Astrocyte of the spinal cord (primary cell): ENCODE results near the gene NOL8.

ENCODE experiments used
- DNase-seq: peaks from one replicate; pipeline ENCODE4 v3.0.0; 2011; ENCODE audit warnings: low read depth, low spot score
- H3K4me3 ChIP-seq: 2 replicates; pipeline ENCODE4 v1.5.1; 2011; ENCODE audit warnings: low read depth, mild to moderate bottlenecking, low read length, moderate library complexity
- CTCF ChIP-seq: IDR thresholded peaks from 2 replicates; pipeline ENCODE4 v1.5.1; 2012; ENCODE audit warnings: low read depth, mild to moderate bottlenecking, low read length, inconsistent platforms
- in situ Hi-C: cut with HindIII; loops from 2 replicates; pipeline ENCODE4 v1.10.0; 2017; ENCODE audit warnings: low sequenced_read_pairs

NOL8 gene

GRCh38 chr9:92325269-92325990 is at the start of gene NOL8, which contains the start of gene CENPP:
NOL8 (minus strand) TSS chr9:92325350; CDS start chr9:92324161, 1,189 bp downstream.
CENPP (plus strand) TSS chr9:92325953.
- no peak for TF ChIP-seq CTCF
- peak; percentile 96 for DNase-seq
- peak within 1 kb of the TSS; percentile 79 for H3K4me3 ChIP-seq
- in situ Hi-C loops: no loop called here

DNA sequence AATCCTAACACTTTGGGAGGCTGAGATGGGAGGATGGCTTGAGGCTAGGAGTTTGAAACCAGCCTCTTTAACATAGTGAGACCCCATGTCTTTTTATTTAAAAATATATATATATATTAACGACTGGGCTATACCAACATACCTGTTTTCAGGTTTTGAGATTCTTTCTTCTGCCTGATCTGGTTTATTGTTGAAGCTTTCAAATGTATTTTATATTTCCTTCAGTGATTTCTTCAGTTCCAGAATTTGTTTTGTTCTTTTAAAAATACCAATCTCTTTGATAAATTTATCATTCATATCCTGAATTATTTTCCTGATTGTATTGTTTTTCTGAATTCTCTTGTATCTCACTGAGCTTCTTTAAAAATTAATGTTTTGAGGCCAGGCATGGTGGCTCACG is 48.0 kb upstream of the NOL8 start:
- TF ChIP-seq CTCF: no peak
- in situ Hi-C loops: no loop called here
- DNase-seq: no peak
- no peak overlapping the region for H3K4me3 ChIP-seq

DNA sequence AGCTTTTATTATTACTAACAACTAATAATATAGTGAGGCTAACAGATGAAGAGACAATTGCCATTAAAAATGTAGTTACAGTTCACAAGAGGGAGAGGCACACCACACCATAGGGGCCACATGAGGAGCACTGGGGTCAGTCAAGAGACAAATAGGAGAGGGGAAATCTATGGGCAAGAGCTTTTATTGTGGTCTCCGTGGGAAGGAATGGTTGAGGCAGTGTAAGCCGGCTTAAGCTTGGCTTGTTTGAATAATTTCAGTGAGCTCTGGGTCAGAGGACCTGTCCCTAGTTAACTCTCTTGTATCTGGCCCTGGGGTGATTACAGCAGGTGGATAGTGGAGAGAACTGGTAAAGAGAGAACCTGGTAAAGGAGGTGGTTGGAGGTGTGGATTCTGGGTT is 43.9 kb upstream of the NOL8 start:
- in situ Hi-C loops: no loop called here
- no peak overlapping the region for H3K4me3 ChIP-seq
- TF ChIP-seq CTCF: no peak
- no peak for DNase-seq

GRCh38 chr9:92360083-92360482 is 34.9 kb upstream of the NOL8 start:
- TF ChIP-seq CTCF: no peak
- in situ Hi-C loops: no loop called here
- H3K4me3 ChIP-seq: no peak overlapping the region
- DNase-seq: no peak

GRCh38 chr9:92359394-92359995 is 34.3 kb upstream of the NOL8 start:
- no peak for TF ChIP-seq CTCF
- no peak overlapping the region for H3K4me3 ChIP-seq
- no peak for DNase-seq
- in situ Hi-C loops: no loop called here

DNA sequence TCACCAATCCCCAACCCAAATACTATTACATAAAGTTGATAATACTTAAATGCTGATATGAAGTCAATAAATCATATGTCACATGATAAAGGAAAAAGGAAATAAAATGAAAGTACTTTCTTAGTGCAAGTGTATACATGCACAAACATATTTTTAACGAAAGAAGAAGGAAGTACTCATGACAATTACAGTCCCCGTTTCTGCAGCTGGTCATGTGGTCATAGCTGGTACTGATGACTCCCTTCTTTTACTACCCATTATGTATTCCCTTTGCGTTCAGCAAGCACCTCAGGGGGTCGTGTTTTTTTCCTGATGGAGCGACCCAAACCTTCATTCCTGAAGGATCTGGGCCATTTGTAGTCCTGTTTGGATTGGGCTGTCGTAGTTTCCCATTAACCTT is 27.9 kb upstream of the NOL8 start:
- TF ChIP-seq CTCF: no peak
- H3K4me3 ChIP-seq: no peak overlapping the region
- DNase-seq: no peak
- in situ Hi-C loops: no loop called here
